ENCODE results near the gene RUNX2.

GRCh38 chr6:45464685-45465084, 136.6 kb downstream of the RUNX2 start:
- no peak for TF ChIP-seq CTCF (conservative IDR thresholded peaks at IDR 0.05; ENCODE audit: low read depth in 2 of 2)
- no peak for TF ChIP-seq EZH2 (IDR thresholded peaks at IDR 0.05; ENCODE audit: low read depth, unreplicated experiment)
- TF ChIP-seq NANOG (IDR thresholded peaks at IDR 0.05; ENCODE audit: borderline replicate concordance), result no peak
- TF ChIP-seq REST (IDR thresholded peaks at IDR 0.05; ENCODE audit: unreplicated experiment), result no peak
- no peak for TF ChIP-seq EZH2phosphoT487 (IDR thresholded peaks at IDR 0.05; ENCODE audit: unreplicated experiment)
- no peak for TF ChIP-seq ZNF114 (CRISPR knock-in tag; IDR thresholded peaks at IDR 0.05)
- no peak for TF ChIP-seq JUNB (IDR thresholded peaks at IDR 0.05; ENCODE audit: unreplicated experiment)
- no peak for TF ChIP-seq POLR2AphosphoS5 (IDR thresholded peaks at IDR 0.05; ENCODE audit: low read depth)
- TF ChIP-seq CREB1 (CRISPR knock-in tag; IDR thresholded peaks at IDR 0.05; ENCODE audit: low read depth), result no peak
